ENCODE results near the gene NACA. TPM values are rescaled to one million over a fixed set of nuclear protein-coding genes. Genes with fewer than 3 reads are reported as not detected.

Gene NACA
- total RNA-seq, 1 donor from 2014 or later: 811 TPM

GRCh38 chr12:56766535-56766934, 41.4 kb upstream of the NACA start:
- Mint-ChIP-seq H3K4me3 (ENCODE audit: low read depth) (no peak overlapping the region), H3K27ac (no peak overlapping the region), H3K4me1 (ENCODE audit: low read depth) (peaks cover 2% of the 10 kb centered on the region), H3K27me3 (no peaks in the 10 kb centered on the region), H3K36me3 (ENCODE audit: insufficient read depth) (no peaks in the 10 kb centered on the region), H3K9me3 (ENCODE audit: low read depth) (no peaks in the 10 kb centered on the region)
- no peak for DNase-seq (ENCODE audit: low spot score, unreplicated experiment)
- no peak for TF ChIP-seq CTCF (IDR thresholded peaks at IDR 0.05; ENCODE audit: unreplicated experiment)

GRCh38 chr12:56763753-56764657, 38.9 kb upstream of the NACA start:
- Mint-ChIP-seq H3K27me3 (no peaks in the 10 kb centered on the region), H3K9me3 (ENCODE audit: low read depth) (peaks cover under 1% of the 10 kb centered on the region), H3K36me3 (ENCODE audit: insufficient read depth) (no peaks in the 10 kb centered on the region), H3K4me1 (ENCODE audit: low read depth) (peaks cover 2% of the 10 kb centered on the region), H3K4me3 (ENCODE audit: low read depth) (no peak overlapping the region), H3K27ac (no peak overlapping the region)
- TF ChIP-seq CTCF (IDR thresholded peaks at IDR 0.05; ENCODE audit: unreplicated experiment): no peak
- no peak for DNase-seq (ENCODE audit: low spot score, unreplicated experiment)

GRCh38 chr12:56761812-56762211, 36.7 kb upstream of the NACA start:
- no peak for DNase-seq (ENCODE audit: low spot score, unreplicated experiment)
- H3K36me3 Mint-ChIP-seq (ENCODE audit: insufficient read depth): peaks cover 2% of the 10 kb centered on the region
- no peak overlapping the region for H3K4me3 Mint-ChIP-seq (ENCODE audit: low read depth)
- no peak for TF ChIP-seq CTCF (IDR thresholded peaks at IDR 0.05; ENCODE audit: unreplicated experiment)
- peaks cover 8% of the 10 kb centered on the region for H3K9me3 Mint-ChIP-seq (ENCODE audit: low read depth)
- H3K27ac Mint-ChIP-seq: no peak overlapping the region
- no peaks in the 10 kb centered on the region for H3K27me3 Mint-ChIP-seq
- H3K4me1 Mint-ChIP-seq (ENCODE audit: low read depth): no peaks in the 10 kb centered on the region

GRCh38 chr12:56760460-56760859, 35.4 kb upstream of the NACA start:
- Mint-ChIP-seq H3K4me1 (ENCODE audit: low read depth) (no peaks in the 10 kb centered on the region), H3K4me3 (ENCODE audit: low read depth) (no peak overlapping the region), H3K27me3 (no peaks in the 10 kb centered on the region), H3K9me3 (ENCODE audit: low read depth) (peaks cover 8% of the 10 kb centered on the region), H3K36me3 (ENCODE audit: insufficient read depth) (peaks cover 2% of the 10 kb centered on the region), H3K27ac (no peak overlapping the region)
- no peak for DNase-seq (ENCODE audit: low spot score, unreplicated experiment)
- TF ChIP-seq CTCF (IDR thresholded peaks at IDR 0.05; ENCODE audit: unreplicated experiment): no peak

GRCh38 chr12:56759263-56759908, 34.3 kb upstream of the NACA start:
- Mint-ChIP-seq H3K27me3 (no peaks in the 10 kb centered on the region), H3K36me3 (ENCODE audit: insufficient read depth) (peaks cover 2% of the 10 kb centered on the region), H3K4me1 (ENCODE audit: low read depth) (no peaks in the 10 kb centered on the region), H3K9me3 (ENCODE audit: low read depth) (peaks cover 8% of the 10 kb centered on the region), H3K27ac (peak overlapping the region; percentile 11), H3K4me3 (ENCODE audit: low read depth) (no peak overlapping the region)
- DNase-seq (ENCODE audit: low spot score, unreplicated experiment): no peak
- TF ChIP-seq CTCF (IDR thresholded peaks at IDR 0.05; ENCODE audit: unreplicated experiment): no peak
